GM21786 (cell line): ENCODE data around the gene ID1.
"Not testable (repeated sequence)": the region's sequence is repeated elsewhere in the genome, so short reads cannot be mapped to it uniquely, and the experiment has no call there.

Experiments
- ATAC-seq: cut with Tn5 transposase; IDR thresholded peaks from one replicate; pipeline ENCODE4 v1.9.1; 2021; ENCODE audit not compliant: unreplicated experiment

ID1 gene

DNA sequence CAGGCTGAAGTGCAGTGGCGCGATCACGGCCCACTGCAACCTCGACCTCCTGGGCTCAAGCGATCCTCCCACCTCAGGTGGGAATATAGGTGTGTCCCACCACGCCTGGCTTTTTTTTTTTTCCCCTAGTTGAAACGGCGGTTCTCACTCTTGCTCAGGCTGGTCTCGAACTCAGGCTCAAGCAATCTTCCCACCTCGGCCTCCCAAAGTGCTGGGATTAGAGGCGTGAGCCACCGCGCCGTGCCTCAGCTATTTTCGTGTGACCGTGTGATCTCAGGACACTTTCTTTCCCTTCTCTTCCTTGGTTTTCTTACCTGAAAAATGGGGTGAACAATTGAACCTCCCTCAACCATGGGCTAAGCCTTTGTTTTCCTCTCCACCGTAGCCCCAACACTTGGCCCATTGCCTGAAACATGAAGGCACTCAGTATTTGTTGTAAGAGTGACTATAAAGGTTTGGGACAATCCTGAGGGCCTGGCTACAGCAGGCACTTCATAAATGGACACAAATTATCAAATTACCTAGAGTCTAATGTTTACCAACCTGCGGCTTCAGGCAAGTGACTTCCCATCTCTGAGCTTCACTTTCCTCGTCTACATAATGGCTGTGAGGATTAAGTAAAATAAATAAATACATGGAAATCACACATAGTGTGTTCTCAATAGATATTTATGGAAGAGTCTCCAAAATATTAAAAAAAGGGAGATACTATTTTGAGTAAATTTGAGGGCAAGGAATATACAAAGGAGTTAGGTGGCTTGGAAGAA, 31.4 kb upstream of the ID1 start:
- ATAC-seq, result no peak

DNA sequence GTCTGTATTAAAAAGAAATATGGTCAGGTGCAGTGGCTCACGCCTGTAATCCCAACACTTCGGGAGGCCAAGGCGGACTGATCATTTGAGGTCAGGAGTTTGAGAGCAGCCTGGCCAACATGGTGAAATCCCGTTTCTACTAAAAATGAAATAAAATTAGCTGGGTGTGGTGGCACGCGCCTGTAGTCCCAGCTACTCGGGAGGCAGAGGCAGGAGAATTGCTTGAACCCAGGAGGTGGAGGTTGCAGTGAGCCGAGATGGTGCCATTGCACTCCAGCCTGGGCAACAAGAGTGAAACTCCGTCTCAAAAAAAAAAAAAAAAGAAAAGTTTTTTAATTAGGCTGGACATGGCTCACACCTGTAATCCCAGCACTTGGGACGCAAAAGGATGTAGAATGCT, 30.1 kb upstream of the ID1 start:
- ATAC-seq, result not testable (repeated sequence)

DNA sequence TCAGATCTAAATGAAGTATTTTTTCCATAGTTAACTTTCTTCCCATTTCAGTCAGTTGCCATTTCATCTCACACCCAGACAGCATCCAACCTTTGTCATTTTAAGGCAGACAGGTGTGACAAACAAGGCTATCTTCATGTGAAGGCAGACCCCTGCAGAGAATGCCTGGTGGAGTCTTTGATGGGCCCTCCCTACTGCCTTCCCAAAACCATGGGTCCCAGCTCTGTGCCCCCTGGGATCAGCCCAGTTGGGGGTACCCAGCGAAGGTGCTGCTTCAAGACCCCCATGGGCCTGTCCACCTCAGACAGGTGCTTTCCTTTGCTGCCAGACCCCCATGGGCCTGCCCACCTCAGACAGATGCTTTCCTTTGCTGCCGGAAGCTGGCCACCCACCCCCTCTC, 28.3 kb upstream of the ID1 start:
- ATAC-seq, result no peak

DNA sequence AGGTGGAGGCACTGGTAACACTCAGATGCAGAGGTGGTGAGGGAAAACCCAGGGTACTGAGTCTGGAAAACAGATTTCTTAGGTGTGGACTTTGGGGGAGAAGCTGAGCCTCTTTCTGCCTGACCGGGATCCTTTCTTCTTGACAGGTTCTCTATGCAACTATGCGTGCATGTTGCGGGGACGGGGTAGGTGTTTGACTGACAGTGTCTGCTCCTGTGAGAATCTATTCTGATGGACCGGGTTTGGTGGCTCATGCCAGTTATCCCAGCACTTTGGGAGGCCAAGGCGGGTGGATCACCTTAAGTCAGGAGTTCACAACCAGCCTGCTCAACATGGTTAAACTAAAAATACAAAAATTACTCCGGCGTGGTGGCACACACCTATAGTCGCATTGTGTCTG, 27.9 kb upstream of the ID1 start:
- ATAC-seq, result no peak

DNA sequence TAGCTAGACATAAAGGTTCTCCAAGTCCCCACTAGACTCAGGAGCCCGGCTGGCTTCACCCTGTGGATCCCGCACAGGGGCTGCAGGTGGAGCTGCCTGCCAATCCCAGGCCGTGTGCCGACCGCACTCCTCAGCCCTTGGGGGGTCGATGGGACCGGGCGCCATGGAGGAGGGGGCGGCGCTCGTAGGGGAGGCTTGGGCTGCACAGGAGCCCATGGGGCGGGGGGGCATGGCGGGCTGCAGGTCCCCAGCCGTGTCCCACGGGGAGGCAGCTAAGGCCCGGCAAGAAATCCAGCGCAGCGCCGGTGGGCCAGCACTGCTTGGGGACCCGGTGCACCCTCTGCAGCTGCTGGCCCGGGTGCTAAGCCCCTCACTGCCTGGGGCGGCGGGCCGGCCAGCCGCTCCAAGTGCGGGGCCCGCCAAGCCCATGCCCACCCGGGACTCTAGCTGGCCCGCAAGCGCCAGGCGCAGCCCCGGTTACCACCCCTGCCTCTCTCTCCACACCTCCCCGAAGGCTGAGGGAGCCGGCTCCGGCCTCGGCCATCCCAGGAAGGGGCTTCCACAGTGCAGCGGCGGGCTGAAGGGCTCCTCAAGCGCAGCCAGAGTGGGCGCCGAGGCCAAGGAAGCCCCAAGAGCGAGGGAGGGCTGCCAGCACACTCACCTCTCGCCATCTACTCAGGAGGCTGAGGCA, 26.5 kb upstream of the ID1 start:
- ATAC-seq, result no peak

DNA sequence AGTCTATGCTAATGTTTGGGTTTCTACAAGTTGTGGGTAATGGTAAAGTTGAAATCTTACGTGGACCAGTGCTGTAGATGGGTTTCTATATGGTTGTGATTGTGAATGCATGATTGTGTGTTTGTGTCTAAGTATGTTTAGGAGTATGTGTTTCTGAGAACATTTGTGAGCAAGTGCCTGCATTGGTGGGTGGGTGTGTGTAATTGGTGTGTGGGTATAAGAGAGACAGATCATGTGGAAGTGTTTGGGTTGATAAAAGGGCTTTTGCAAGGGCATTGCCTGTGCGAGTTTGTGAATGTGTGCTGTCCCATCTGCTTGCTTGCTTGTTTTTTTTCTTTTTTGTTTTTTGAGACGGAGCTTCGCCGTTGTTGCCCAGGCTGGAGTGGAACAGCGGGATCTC, 25.8 kb upstream of the ID1 start:
- ATAC-seq, result no peak

DNA sequence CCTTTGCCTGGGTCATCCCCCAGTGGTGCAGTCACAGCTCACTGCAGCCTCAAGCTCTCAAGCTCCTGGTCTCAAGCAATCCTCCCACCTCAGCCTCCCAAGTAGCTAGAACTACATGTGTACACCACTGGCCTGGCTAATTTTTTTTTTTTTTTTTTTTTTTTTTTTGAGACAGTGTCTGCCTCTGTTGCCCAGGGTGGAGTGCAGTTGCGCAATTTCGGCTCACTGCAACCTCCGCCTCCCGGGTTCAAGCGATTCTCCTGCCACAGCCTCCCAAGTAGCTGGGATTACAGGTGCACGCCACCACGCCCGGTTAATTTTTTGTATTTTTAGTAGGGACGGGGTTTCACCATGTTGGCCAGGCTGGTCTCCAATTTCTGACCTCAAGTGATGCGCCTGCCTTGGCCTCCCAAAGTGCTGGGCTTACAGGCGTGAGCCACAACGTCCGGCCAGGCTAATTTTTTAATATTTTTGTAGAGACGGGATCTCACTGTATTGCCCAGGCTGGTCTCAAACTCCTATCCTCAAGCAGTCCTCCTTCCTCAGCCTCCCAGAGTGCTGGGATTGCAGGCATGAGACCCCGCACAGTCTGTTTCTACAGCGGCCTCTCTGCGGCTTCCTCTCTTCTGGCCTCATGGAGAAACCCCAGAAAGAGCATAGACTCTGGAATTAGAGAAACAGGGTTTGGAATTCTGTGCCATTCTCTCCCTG, 25.0 kb upstream of the ID1 start:
- ATAC-seq, result not testable (repeated sequence)

DNA sequence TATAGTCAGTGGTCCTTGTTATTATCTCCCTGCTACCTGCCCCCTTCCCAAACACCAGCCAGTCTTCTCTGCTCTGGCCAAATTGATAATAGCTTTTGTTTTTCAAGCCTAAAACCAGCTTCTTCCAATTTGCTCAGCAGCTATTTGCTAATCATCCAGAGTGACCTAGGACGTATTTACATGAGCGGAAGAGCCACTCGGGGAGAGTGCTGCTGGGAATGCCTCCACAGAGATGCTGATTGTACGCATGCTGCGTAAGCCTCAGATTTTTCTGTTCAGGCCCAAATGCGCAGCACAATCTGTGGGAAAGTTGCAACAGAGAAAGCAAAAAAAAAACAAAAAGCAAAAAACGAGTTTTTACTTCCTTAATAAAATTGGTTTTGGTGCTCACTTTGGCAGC, 24.4 kb upstream of the ID1 start:
- ATAC-seq, result no peak

DNA sequence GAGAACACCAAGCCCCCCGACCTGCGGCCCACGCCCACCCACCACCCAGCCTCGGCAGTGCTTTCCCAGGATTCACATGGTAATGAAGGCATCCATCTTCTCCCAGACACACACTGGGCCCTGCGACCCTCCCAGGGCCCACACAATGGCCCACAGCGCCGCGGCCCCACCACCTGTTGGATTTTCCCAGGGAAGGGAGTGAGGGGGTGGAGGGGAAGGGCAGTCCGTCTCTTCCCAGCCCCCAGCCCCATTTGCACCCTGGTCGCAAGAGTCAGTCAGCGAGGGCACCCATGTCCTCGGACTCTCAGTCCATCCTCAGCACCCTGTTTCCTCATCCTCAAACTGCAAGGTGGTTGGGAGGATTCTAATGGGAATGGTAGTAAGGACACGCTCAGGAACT, 23.7 kb upstream of the ID1 start:
- no peak for ATAC-seq

DNA sequence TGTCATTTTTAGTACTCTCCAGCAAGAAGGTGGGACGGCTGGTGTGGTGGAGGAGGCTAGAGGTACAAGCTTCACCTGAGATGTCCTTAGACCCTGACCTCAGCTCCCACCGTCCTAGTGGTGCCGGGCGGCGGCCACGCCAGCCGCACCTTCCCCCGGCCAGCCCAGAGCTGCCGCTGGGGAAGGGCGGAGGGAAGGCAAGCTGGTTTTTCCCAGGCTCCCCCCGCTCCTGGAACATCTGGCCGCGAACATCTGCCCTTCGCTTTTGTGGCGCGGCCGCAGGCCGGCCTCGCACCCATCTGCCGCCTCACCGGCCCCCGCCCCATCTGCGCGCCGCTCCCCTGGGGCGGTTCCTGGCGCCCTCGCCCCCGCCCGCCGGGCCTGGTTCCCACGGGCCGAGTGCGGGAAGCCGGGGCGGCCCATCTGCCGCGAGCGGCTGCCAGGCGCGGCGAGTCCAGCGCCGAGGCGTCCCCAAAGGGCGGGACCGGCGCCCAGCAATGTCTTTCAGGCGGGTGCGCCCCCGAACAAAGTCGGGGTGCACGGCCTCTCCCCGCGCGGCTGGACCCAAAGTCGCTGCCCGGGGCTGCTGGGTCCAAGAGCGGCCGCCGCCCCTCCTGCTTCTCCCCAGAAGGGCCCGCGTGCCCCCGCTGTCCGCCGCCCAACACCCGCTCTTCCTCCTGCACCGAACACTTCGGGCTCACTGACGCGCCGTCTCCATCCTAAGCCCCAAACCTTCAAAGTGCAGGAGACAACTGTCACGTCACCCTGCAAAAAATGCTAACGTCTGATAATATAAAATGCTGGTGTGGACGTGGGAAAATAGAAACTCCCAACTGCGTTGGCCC, 17.3 kb upstream of the ID1 start:
- no peak for ATAC-seq

DNA sequence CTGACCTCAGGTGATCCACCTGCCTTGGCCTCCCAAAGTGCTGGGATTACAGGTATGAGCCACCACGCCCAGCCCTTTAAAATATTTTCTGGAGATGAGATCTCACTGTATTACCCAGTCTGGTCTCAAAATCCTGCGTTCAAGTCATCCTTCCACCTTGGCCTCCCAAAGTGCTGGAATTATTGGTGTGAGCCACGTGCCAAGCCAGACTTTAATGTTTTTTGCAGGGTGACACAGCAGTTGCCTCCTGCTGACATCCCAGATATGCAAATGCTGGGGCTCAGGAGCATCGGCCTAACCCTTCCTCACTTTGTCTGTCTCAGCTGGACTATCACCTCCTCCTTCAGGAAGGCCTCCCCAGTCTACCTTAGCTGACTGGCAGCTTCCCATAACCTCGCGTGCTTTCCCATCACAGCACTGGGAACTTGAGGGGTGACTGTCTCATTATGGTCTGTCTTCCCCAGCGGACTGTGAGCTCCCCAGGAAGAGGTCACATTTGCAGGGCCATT, 14.3 kb upstream of the ID1 start:
- ATAC-seq, result no peak

DNA sequence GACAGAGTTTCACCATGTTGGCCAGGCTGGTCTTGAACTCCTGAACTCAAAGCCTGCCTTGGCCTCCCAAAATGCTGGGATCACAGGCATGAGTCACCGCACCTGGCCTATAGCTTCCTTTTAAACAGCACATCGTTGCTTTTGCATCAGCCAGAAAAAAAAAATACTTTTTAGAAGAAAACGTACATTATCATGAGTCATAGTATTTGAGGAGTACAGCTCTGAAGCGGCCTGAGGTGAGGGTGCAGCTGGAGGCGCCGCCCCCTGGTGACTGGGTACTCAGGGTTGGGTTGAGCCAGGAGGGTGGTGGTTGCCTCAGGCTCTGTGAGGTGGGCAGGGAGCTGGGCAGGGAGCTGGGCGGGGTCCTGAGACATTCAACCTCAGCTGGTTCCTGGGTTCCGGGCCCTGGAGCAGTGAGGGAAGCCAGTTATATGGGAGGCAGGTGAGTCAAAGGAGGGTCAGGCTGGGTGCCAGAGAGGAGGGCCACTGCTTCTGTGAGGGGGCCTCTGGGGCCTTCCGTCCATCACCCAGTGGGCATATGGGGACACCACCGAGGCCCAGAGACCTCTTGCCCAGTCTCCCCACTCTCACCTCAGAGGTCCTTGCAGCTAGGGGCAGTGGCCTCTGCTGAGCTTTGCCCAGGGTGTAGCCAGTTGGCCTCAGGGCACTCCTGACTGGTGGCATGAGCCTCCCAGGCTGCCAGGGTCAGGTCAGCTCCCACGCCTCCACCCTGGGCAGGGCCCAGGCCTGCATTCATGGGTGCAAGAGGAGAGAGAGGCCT, 11.7 kb upstream of the ID1 start:
- no peak for ATAC-seq

DNA sequence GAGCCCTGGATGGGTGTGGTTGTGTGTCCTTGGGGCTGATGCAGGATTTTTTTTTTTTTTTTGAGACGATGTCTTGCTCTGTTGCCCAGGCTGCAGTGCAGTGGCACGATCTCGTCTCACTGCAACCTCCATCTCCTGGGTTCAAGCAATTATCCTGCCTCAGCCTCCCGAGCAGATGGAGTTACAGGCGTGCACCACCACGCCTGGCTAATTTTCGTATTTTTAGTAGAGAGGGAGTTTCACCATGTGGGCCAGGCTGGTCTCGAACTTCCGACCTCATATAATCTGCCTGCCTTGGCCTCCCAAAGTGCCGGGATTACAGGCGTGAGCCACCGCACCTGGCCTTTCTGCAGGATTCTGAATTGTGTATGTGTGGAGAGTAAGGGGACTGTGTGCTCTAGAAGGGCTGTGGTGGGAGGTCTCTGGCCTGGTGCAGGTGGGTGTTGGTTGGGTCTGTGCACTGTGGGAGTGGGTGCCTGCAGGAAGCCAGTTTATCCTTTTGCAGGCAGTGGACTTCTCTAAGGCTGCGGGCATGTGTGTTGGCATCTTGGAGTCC, 11.0 kb upstream of the ID1 start:
- ATAC-seq, result no peak

DNA sequence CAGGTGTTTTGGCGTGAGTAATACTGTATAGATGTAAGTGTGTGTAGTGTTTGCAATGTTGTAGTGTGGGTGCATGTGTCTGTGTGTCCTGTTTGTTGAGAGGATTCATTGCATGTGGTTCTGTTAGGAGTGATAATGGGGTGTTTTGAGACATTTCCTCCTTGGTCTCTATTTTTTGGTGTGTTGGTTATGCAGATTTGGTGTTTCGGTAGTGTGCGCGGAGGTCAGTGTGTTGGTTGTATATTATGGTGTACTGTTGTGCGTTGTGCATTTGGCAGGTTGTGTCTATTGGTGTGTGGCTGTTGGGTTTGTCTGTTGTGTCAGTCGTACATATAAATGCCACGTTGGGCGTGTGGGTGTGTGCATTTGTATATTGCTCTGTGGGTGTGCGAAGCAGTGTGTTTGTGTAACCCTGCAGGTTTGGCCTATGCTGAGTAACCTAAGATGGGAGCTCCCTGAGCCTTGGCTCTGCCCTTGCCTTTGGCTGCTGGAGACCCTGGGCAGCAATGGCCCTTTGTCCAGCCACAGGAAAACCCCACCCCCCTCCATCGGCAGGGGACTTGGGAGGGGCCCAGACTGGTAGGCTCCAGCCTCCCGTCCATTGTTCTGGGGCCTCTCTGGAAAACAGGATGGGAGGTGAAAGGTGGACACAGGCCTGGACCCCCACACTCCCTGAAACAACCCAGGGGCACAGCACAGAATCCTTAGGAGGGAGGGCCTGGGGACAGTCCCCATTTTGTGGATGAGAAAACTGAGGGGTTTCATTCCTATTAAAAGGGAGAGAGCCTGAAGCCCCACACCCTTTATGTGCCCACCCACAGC, 10.3 kb upstream of the ID1 start:
- ATAC-seq, result no peak

DNA sequence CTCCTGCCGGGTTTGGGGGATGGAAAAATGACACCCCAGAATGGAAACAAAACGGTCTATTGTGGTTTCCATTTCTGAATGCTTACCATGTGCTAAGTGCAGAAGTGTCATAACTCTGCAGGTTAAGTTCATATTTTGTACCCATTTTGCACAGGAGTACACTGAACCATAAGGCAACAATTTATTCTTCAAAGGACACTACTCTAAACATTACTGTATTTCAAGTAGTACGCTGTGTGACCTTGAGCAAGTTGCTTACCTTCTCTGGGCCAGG, 9.8 kb upstream of the ID1 start:
- ATAC-seq, result no peak

DNA sequence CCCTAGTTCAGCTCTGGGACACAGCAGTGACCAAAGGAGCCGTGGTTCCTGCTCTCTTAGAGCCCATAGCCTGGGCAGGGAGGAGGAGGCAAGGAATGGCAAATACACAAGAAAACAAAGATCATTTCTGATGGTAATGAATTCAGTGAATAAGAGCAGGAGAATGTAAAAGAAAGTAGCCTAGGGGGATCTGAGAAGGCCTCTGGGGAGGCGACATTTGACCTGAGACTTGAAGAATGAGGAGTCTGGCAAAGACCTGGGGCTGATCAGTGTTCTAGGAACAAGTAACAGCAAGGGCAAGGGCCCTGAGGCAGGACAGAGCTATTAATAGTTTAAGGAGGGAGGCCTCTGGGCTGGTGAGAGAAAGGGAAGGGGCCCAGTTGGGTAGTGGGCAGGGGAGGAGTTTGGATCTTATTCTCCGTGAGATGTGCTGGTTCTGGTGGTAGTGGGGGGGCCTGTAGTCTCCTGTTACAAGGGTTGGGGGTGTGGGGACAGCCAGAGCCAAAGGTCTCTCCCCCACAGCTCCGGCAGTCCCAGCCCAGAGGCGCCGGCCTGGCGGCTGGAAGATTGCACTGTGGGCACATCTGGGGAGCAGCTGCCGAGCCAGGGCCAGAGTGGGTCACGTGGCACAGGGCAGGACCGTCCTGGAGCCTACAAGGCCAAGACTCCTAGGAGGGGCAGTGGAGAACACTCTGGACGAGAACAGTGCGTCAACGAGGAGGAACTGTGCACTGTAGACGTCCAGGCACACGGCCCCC, 9.3 kb upstream of the ID1 start:
- ATAC-seq, result no peak

DNA sequence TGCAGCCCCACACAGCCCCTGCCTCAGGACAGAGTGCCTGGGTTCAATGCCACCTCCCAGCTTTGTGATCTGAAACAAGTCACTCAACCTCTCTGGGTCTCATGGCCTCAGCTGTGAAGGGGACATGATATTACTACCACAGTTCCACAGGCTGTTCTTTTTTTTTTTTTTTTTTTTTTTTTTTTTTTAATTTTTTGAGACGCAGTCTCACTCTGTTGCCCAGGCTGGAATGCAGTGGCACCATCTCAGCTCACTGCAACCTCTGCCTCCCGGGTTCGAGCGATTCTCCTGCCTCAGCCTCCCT, 8.7 kb upstream of the ID1 start:
- not testable (repeated sequence) for ATAC-seq

DNA sequence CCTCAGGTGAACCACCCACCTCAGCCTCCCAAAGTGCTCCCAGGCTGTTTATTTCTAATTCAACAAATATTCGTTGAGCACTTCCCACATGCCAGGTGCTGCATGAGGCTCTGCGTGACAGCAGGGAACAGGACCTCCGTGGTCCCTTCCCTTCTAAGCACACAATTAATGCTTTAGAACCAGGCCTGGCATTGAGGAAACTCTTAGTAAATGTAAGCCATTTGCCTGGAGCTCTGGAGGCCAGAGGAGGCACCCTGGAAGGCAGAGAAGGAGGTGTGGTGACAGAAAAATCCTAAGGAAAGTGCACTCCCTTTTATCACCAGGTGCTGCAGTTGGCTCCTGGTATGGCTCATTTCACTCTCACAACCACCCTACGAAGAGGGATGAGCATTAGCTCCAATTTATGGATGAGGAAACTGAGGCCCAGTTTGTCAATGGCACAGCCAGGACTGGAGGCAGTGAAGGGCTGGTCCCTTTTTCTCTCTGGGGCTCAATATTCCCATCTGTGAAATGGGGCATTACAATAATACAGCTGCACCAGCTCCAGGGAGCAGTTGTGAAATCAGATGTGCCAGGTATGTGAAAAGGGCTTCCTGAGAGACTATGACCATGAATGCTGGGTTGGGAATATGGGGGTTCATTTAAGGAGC, 8.1 kb upstream of the ID1 start:
- ATAC-seq, result no peak
